Jurkat, Clone E6-1 (cell line): ENCODE data around the gene PSENEN.
"Not testable (repeated sequence)": the region's sequence is repeated elsewhere in the genome, so short reads cannot be mapped to it uniquely, and the experiment has no call there.

Experiments
- DNase-seq: peaks from one replicate; pipeline ENCODE4 v3.0.0-alpha.2; 2011; ENCODE audit warnings: low read depth, low spot score
- H3K4me3 ChIP-seq: 2 replicates; pipeline ENCODE4 v1.5.1; 2011; ENCODE audit warnings: mild to moderate bottlenecking, low read length, control low read depth, moderate library complexity

PSENEN gene

GRCh38 chr19:35717665-35718344 lies 27.6 kb upstream of the PSENEN start, which contains the start of gene KMT2B:
KMT2B (plus strand) TSS chr19:35718003; CDS start chr19:35718019, 16 bp downstream.
- peak within 1 kb of the TSS; percentile 87 for H3K4me3 ChIP-seq
- no peak for DNase-seq

DNA sequence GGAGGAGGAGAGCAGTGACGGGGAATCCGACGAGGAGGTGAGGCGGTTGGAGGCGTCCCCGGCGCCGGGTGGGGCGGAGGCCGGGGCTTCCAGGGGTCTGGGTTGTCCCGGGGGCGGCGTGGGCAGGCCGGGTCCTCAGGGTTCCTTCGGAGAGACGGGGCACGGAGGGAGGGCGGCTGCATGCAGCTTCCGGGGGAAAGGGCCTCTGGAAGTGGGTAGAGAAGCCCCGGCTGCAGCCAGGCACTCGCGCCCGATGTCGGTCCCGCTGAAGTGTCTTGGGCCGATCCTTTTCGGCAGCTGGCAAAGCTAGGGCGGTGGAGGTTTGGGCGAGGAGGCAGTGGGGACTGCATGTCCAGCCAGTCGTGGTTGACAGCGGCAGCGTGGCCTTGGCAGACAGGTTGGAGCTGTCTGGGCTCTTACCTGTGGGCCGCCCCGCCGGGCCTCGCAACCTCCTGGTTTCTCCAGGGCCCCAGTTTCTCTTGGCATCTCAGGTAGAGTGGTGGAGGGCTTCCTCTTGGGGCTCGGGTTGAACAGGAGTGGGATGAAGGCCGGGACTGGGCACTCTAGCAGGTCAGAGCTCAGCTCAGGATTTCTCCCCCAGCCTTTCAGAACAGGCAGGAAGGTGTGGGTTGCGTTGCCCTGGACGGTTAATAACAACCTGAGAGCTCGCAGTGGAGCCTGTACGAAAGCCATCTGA lies 27.0 kb upstream of the PSENEN start:
- DNase-seq = no peak
- peak overlapping the region; percentile 87 for H3K4me3 ChIP-seq

GRCh38 chr19:35719402-35720162 lies 25.9 kb upstream of the PSENEN start:
- no peak for DNase-seq
- no peak overlapping the region for H3K4me3 ChIP-seq

- DNase-seq = no peak
- no peak overlapping the region for H3K4me3 ChIP-seq
Measured at GRCh38 chr19:35720163-35720524, 25.3 kb upstream of the PSENEN start.

GRCh38 chr19:35720648-35721047 lies 24.8 kb upstream of the PSENEN start:
- no peak overlapping the region for H3K4me3 ChIP-seq
- DNase-seq = no peak

DNA sequence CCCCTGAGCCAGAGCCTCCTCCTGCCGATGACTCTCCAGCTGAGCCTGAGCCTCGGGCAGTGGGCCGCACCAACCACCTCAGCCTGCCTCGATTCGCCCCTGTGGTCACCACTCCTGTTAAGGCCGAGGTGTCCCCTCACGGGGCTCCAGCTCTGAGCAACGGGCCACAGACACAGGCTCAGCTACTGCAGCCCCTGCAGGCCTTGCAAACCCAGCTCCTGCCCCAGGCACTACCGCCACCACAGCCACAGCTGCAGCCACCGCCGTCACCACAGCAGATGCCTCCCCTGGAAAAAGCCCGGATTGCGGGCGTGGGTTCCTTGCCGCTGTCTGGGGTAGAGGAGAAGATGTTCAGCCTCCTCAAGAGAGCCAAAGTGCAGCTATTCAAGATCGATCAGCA lies 24.1 kb upstream of the PSENEN start:
- no peak for DNase-seq

DNA sequence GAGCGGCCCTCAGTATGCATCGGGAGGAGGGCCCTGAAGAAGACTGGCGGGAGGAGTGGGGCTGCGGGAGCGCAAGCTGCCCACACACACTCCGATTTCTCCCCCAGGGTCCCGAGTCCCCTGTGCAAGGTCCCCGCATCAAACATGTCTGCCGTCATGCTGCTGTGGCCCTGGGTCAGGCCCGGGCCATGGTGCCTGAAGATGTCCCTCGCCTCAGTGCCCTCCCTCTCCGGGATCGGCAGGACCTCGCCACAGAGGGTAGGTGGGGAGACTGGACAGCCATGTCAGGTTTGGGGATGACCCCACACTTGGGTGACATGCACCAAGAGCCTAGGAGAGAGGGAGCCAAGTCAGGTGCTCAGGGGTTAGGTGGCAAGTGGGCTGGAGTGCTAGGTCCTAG lies 23.0 kb upstream of the PSENEN start:
- H3K4me3 ChIP-seq = no peak overlapping the region
- DNase-seq = no peak

More for the DNA sequence above, 24.1 kb upstream of the PSENEN start:
- no peak overlapping the region for H3K4me3 ChIP-seq

GRCh38 chr19:35722897-35723296 lies 22.6 kb upstream of the PSENEN start:
- no peak overlapping the region for H3K4me3 ChIP-seq
- DNase-seq = no peak

GRCh38 chr19:35723671-35724070 lies 21.8 kb upstream of the PSENEN start:
- no peak for DNase-seq
- H3K4me3 ChIP-seq = no peak overlapping the region

- not testable (repeated sequence) for H3K4me3 ChIP-seq, DNase-seq
Measured at GRCh38 chr19:35724132-35724531, 21.3 kb upstream of the PSENEN start.

DNA sequence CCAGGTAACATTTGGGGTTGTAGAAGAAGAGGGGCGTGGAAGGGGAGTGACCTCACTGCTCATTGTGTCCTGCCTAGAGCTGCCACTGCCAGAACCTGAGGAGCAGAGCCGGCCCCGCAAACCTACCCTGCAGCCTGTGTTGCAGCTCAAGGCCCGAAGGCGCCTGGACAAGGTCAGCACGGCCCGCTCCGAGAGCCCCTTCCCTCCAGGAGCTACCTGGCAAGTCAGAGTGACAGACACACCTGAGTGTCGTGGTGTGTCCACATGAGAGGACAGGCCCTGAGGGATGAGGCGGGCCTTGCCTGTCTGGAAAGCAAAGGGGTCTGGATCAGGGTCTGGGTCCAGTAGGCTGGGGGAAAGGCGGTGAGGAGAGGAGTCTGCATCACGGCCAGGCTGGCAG lies 20.9 kb upstream of the PSENEN start:
- no peak overlapping the region for H3K4me3 ChIP-seq
- no peak for DNase-seq

GRCh38 chr19:35725216-35725861 lies 20.1 kb upstream of the PSENEN start:
- DNase-seq = no peak
- no peak overlapping the region for H3K4me3 ChIP-seq

DNA sequence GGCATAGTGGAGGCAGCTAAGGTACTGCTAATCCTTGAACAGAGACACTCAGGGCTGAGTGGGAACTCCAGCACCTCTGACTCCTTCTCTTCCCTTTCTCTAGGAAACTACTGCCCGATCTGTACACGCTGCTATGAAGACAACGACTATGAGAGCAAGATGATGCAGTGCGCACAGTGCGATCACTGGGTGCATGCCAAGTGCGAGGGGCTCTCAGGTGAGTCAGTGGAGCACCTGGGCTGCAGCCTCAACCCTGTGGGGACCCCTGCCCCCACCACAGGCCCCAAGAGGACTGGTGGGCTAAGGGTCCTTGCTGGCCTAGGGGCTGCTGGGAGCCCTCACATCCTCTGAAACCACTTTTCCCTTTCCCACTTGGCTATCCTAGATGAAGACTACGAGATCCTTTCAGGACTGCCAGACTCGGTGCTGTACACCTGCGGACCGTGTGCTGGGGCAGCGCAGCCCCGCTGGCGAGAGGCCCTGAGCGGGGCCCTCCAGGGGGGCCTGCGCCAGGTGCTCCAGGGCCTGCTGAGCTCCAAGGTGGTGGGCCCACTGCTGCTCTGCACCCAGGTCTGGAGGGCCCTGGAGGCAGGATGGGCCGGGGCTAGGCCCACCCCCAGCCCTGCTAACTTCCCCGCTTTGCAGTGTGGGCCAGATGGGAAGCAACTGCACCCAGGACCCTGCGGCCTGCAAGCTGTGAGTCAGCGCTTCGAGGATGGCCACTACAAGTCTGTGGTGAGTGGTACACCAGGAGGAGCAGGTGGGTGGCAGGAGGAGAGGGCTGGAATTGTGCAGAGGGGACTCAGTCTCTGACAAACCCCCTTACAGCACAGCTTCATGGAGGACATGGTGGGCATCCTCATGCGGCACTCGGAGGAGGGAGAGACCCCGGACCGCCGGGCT lies 18.1 kb upstream of the PSENEN start:
- no peak overlapping the region for H3K4me3 ChIP-seq
- DNase-seq = no peak

DNA sequence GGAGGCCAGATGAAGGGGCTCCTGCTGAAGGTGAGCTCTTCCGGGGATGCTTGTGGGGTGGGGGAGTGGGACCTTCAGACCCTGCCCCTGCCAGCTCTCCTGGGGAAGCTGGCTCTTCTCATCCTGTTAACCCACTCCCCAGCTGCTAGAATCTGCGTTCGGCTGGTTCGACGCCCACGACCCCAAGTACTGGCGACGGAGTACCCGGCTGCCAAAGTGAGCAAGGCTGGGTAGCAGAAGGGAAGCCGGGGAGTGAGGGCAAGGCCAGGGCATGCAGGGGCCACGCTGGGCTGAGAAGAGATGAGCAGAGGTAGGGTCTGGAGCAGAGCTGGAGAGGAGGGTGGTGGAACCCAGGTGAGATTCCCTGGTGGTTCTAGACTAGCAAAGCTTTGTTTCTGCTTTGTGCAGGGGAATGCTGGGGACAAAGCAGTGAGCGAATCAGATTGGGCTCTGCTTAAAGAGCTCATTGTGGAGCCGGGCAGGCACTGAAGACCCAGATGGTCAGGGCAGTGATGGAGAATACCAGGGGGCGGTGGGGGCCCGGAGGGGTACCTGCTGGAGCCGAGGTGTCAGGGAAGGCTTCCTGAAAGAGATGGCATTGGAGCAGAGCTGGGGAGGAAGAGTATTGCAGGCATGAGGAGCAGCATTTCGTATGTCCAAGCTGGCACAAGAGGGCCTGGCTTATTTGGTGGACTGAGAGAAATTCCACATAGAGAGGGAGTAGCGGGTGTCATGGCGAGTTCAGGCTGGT lies 17.3 kb upstream of the PSENEN start:
- H3K4me3 ChIP-seq = no peak overlapping the region
- DNase-seq = no peak

DNA sequence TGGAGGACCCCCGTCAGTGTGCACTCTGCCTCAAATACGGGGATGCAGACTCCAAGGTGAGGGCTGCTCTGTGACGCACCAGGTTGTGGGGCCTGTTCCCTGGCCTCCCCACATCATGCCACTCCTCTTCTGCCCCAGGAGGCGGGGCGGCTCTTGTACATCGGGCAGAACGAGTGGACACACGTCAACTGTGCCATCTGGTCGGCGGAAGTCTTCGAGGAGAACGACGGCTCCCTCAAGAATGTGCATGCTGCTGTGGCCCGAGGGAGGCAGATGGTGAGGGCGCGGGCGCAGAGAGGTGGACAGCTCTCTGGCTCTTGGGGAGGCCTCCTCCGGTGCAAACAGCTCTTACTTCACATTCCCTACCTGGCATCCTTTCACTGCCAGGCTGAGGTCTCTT lies 16.4 kb upstream of the PSENEN start:
- DNase-seq = no peak
- no peak overlapping the region for H3K4me3 ChIP-seq

- H3K4me3 ChIP-seq = no peak overlapping the region
- no peak for DNase-seq
Measured at GRCh38 chr19:35729763-35730162, 15.7 kb upstream of the PSENEN start.

DNA sequence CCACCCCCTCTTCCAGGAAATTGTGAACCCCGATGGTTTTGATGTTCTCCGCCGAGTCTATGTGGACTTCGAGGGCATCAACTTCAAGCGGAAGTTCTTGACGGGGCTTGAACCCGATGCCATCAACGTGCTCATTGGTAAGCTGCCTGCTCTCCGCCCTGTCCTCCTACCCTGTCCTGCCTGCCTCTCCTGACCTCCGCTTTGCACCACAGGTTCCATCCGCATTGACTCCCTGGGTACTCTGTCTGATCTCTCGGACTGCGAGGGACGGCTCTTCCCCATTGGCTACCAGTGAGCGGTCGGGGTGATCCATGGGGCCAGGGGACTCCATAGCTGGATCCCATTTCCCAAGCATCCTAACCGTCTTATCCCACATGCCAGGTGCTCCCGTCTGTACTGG lies 15.1 kb upstream of the PSENEN start:
- DNase-seq = no peak
- H3K4me3 ChIP-seq = no peak overlapping the region

GRCh38 chr19:35731353-35731752 lies 14.1 kb upstream of the PSENEN start:
- no peak for DNase-seq
- H3K4me3 ChIP-seq = no peak overlapping the region
